Activated naive CD8-positive, alpha-beta T cell treated with anti-CD3 and anti-CD28 coated beads, Interleukin-2, amount 10 ng/mL, durations not matched to agents 7 days and 5 days (primary cell): Measurements from ENCODE around the gene PRPF8. TPM values are rescaled to one million over a fixed set of nuclear protein-coding genes. Genes with fewer than 3 reads are reported as not detected.
"Not testable (repeated sequence)": the region's sequence is repeated elsewhere in the genome, so short reads cannot be mapped to it uniquely, and the experiment has no call there.

Source experiments
- ATAC-seq: fragments of 150-1000 bp; cut with Tn5 transposase; one replicate; pipeline ENCODE4 v1.10.0; 2021; ENCODE audit warnings: low read depth, moderate library complexity
- POLR2A ChIA-PET: fragments of 350-600 bp; sonication (Branson Sonifier 250); formaldehyde crosslinking; loops from one replicate; lab custom pipeline; 2021; ENCODE audit warnings: antibody characterized with exemption; lab: Charles Lee
- DNase-seq: peaks from one replicate; pipeline ENCODE4 v3.0.0; 2021
- H3K27ac Mint-ChIP-seq: one replicate; pipeline ENCODE4 v1.8.0; 2022; ENCODE audit warnings: mild to moderate bottlenecking, mixed read lengths
- H3K27me3 Mint-ChIP-seq: one replicate; pipeline ENCODE4 v1.8.0; 2022; ENCODE audit warnings: mild to moderate bottlenecking, moderate library complexity, mixed read lengths
- H3K36me3 Mint-ChIP-seq: one replicate; pipeline ENCODE4 v1.8.0; 2021; ENCODE audit warnings: mild to moderate bottlenecking, mixed read lengths
- H3K4me1 Mint-ChIP-seq: one replicate; pipeline ENCODE4 v1.8.0; 2021; ENCODE audit warnings: mixed read lengths
- H3K4me3 Mint-ChIP-seq: one replicate; pipeline ENCODE4 v1.8.0; 2022; ENCODE audit warnings: mild to moderate bottlenecking, moderate library complexity, mixed read lengths
- H3K9me3 Mint-ChIP-seq: one replicate; pipeline ENCODE4 v1.8.0; 2021; ENCODE audit warnings: mixed read lengths
- total RNA-seq, 2 experiments: library from RNA; stranded (reverse); gene quantifications; one replicate each; pipeline ENCODE4 v1.2.3, GENCODE V29; 2021

PRPF8 gene
- total RNA-seq, 2 experiments from 2014 or later: 346 to 350 TPM

- POLR2A ChIA-PET: interaction anchor here (0.8 kb wide), 1 partner anchor 10 kb away, joined by 3 read pairs; the partner anchor contains the start of gene WDR81
- ATAC-seq (no peak), DNase-seq (peak; percentile 31)
- H3K36me3 Mint-ChIP-seq: peaks cover 3% of the 10 kb centered on the region
- peak overlapping the region; percentile 73 for H3K4me3 Mint-ChIP-seq
- H3K27me3 Mint-ChIP-seq: peaks cover 19% of the 10 kb centered on the region
- peaks cover 23% of the 10 kb centered on the region for H3K4me1 Mint-ChIP-seq
- no peak overlapping the region for H3K27ac Mint-ChIP-seq
- H3K9me3 Mint-ChIP-seq: no peaks in the 10 kb centered on the region
Measured at GRCh38 chr17:1713878-1714426, 29.3 kb upstream of the PRPF8 start.

GRCh38 chr17:1713160-1713877 lies 28.7 kb upstream of the PRPF8 start:
- Mint-ChIP-seq H3K4me1 (peaks cover 23% of the 10 kb centered on the region), H3K27me3 (peaks cover 23% of the 10 kb centered on the region), H3K9me3 (no peaks in the 10 kb centered on the region), H3K36me3 (peaks cover 3% of the 10 kb centered on the region), H3K4me3 (no peak overlapping the region), H3K27ac (no peak overlapping the region)
- DNase-seq (no peak), ATAC-seq (no peak)
- POLR2A ChIA-PET: interaction anchor here (0.6 to 0.8 kb wide), 2 partner anchors 11 to 83 kb away, joined by 3 read pairs; partner anchors contain the start of gene WDR81

- H3K4me3 Mint-ChIP-seq: no peak overlapping the region
Measured at GRCh38 chr17:1712271-1712670, 27.6 kb upstream of the PRPF8 start.

GRCh38 chr17:1711804-1712203 lies 27.1 kb upstream of the PRPF8 start:
- DNase-seq (no peak), ATAC-seq (no peak)
- H3K4me3 Mint-ChIP-seq: no peak overlapping the region
- no peaks in the 10 kb centered on the region for H3K9me3 Mint-ChIP-seq
- H3K27ac Mint-ChIP-seq: no peak overlapping the region
- peaks cover 30% of the 10 kb centered on the region for H3K27me3 Mint-ChIP-seq
- H3K4me1 Mint-ChIP-seq: peaks cover 17% of the 10 kb centered on the region
- POLR2A ChIA-PET: no interaction called here
- H3K36me3 Mint-ChIP-seq: peaks cover 3% of the 10 kb centered on the region

More at GRCh38 chr17:1712271-1712670, 27.6 kb upstream of the PRPF8 start:
- peaks cover 17% of the 10 kb centered on the region for H3K4me1 Mint-ChIP-seq
- DNase-seq: no peak
- POLR2A ChIA-PET: no interaction called here
- no peaks in the 10 kb centered on the region for H3K9me3 Mint-ChIP-seq
- no peak for ATAC-seq
- no peak overlapping the region for H3K27ac Mint-ChIP-seq
- H3K36me3 Mint-ChIP-seq: peaks cover 3% of the 10 kb centered on the region
- H3K27me3 Mint-ChIP-seq: peaks cover 28% of the 10 kb centered on the region

GRCh38 chr17:1710807-1711553 lies 26.3 kb upstream of the PRPF8 start:
- peaks cover 30% of the 10 kb centered on the region for H3K27me3 Mint-ChIP-seq
- no peak overlapping the region for H3K27ac Mint-ChIP-seq
- H3K4me3 Mint-ChIP-seq: peak overlapping the region; percentile 57
- DNase-seq: no peak
- ATAC-seq: no peak
- peaks cover 17% of the 10 kb centered on the region for H3K4me1 Mint-ChIP-seq
- H3K9me3 Mint-ChIP-seq: no peaks in the 10 kb centered on the region
- POLR2A ChIA-PET: no interaction called here
- H3K36me3 Mint-ChIP-seq: peaks cover 3% of the 10 kb centered on the region

GRCh38 chr17:1709971-1710806 lies 25.5 kb upstream of the PRPF8 start, which contains the start of gene TLCD2:
TLCD2 (minus strand) TSS chr17:1710377; CDS start chr17:1710242, 135 bp downstream.
- Mint-ChIP-seq H3K27ac (no peak within 1 kb of the TSS), H3K9me3 (no peaks in the 10 kb centered on the region), H3K4me1 (peaks cover 16% of the 10 kb centered on the region), H3K36me3 (peaks cover 3% of the 10 kb centered on the region), H3K4me3 (peak within 1 kb of the TSS; percentile 57), H3K27me3 (peaks cover 33% of the 10 kb centered on the region)
- ATAC-seq: peak; percentile 28
- peak; percentile 52 for DNase-seq
- POLR2A ChIA-PET: no interaction called here

- no peaks in the 10 kb centered on the region for H3K9me3 Mint-ChIP-seq
- H3K27me3 Mint-ChIP-seq: peaks cover 38% of the 10 kb centered on the region
- no peak for DNase-seq
- peak; percentile 5 for ATAC-seq
- peaks cover 3% of the 10 kb centered on the region for H3K36me3 Mint-ChIP-seq
- no peak overlapping the region for H3K27ac Mint-ChIP-seq
- H3K4me3 Mint-ChIP-seq: no peak overlapping the region
- POLR2A ChIA-PET: interaction anchor here (0.7 kb wide), 1 partner anchor 24 kb away, joined by 5 read pairs; no protein-coding TSS in a partner anchor
- H3K4me1 Mint-ChIP-seq: peaks cover 13% of the 10 kb centered on the region
Measured at GRCh38 chr17:1709403-1709951, 24.8 kb upstream of the PRPF8 start.

- H3K36me3 Mint-ChIP-seq, H3K9me3 Mint-ChIP-seq, DNase-seq, H3K27ac Mint-ChIP-seq, ATAC-seq: not testable (repeated sequence)
- POLR2A ChIA-PET: interaction anchor here (0.7 kb wide), 1 partner anchor 25 kb away, joined by 5 read pairs; no protein-coding TSS in a partner anchor
- H3K4me1 Mint-ChIP-seq: peaks cover 12% of the 10 kb centered on the region
- H3K27me3 Mint-ChIP-seq: peaks cover 36% of the 10 kb centered on the region
- H3K4me3 Mint-ChIP-seq: peak overlapping the region; percentile 51
Measured at GRCh38 chr17:1708791-1709346, 24.2 kb upstream of the PRPF8 start.

GRCh38 chr17:1707107-1707506 lies 22.4 kb upstream of the PRPF8 start:
- H3K4me1 Mint-ChIP-seq: peaks cover 10% of the 10 kb centered on the region
- H3K36me3 Mint-ChIP-seq: peaks cover 2% of the 10 kb centered on the region
- DNase-seq (no peak), ATAC-seq (no peak)
- peaks cover 37% of the 10 kb centered on the region for H3K27me3 Mint-ChIP-seq
- no peak overlapping the region for H3K4me3 Mint-ChIP-seq
- POLR2A ChIA-PET: interaction anchor here (0.7 kb wide), 1 partner anchor 46 kb away, joined by 5 read pairs; no protein-coding TSS in a partner anchor
- H3K27ac Mint-ChIP-seq: no peak overlapping the region
- no peaks in the 10 kb centered on the region for H3K9me3 Mint-ChIP-seq

- Mint-ChIP-seq H3K4me1 (peaks cover 3% of the 10 kb centered on the region), H3K36me3 (no peaks in the 10 kb centered on the region), H3K9me3 (no peaks in the 10 kb centered on the region), H3K4me3 (no peak overlapping the region), H3K27me3 (peaks cover 31% of the 10 kb centered on the region), H3K27ac (no peak overlapping the region)
- POLR2A ChIA-PET: no interaction called here
- ATAC-seq: no peak
- DNase-seq: no peak
Measured at GRCh38 chr17:1705004-1705403, 20.3 kb upstream of the PRPF8 start.

- H3K36me3 Mint-ChIP-seq: no peaks in the 10 kb centered on the region
- peaks cover 30% of the 10 kb centered on the region for H3K27me3 Mint-ChIP-seq
- H3K27ac Mint-ChIP-seq: no peak overlapping the region
- POLR2A ChIA-PET: no interaction called here
- no peak for DNase-seq
- no peak for ATAC-seq
- no peaks in the 10 kb centered on the region for H3K9me3 Mint-ChIP-seq
- peaks cover 3% of the 10 kb centered on the region for H3K4me1 Mint-ChIP-seq
- no peak overlapping the region for H3K4me3 Mint-ChIP-seq
Measured at GRCh38 chr17:1703063-1703462, 18.4 kb upstream of the PRPF8 start.

- POLR2A ChIA-PET, H3K27ac Mint-ChIP-seq, ATAC-seq, H3K36me3 Mint-ChIP-seq, H3K4me1 Mint-ChIP-seq, H3K4me3 Mint-ChIP-seq, DNase-seq, H3K9me3 Mint-ChIP-seq: not testable (repeated sequence)
- H3K27me3 Mint-ChIP-seq: peaks cover 21% of the 10 kb centered on the region
Measured at GRCh38 chr17:1699891-1700290, 15.2 kb upstream of the PRPF8 start.
